HG02884 (cell line): ENCODE data around the gene PRLH.

Source experiments
- ATAC-seq: cut with Tn5 transposase; IDR thresholded peaks from one replicate; pipeline ENCODE4 v1.9.1; 2021; ENCODE audit warnings: mild to moderate bottlenecking, moderate library complexity; ENCODE audit not compliant: unreplicated experiment

PRLH gene

GRCh38 chr2:237563816-237564215 lies 2.6 kb upstream of the PRLH start:
- ATAC-seq = no peak

- no peak for ATAC-seq
Measured at GRCh38 chr2:237564526-237565131, 1.7 kb upstream of the PRLH start.

- no peak for ATAC-seq
Measured at GRCh38 chr2:237565974-237566373, 400 bp upstream of the PRLH start.

GRCh38 chr2:237567276-237568029 lies 1.1 kb downstream of the PRLH start:
- ATAC-seq = no peak

GRCh38 chr2:237568121-237568660 lies 1.8 kb downstream of the PRLH start:
- ATAC-seq = no peak

- ATAC-seq = no peak
Measured at GRCh38 chr2:237569041-237569440, 2.7 kb downstream of the PRLH start.

GRCh38 chr2:237569896-237570295 lies 3.5 kb downstream of the PRLH start:
- no peak for ATAC-seq

GRCh38 chr2:237570776-237571335 lies 4.5 kb downstream of the PRLH start:
- ATAC-seq = no peak

GRCh38 chr2:237571551-237571950 lies 5.2 kb downstream of the PRLH start:
- ATAC-seq = no peak

GRCh38 chr2:237572021-237572741 lies 5.8 kb downstream of the PRLH start:
- no peak for ATAC-seq

GRCh38 chr2:237572742-237573101 lies 6.3 kb downstream of the PRLH start:
- no peak for ATAC-seq

- no peak for ATAC-seq
Measured at GRCh38 chr2:237573721-237574415, 7.5 kb downstream of the PRLH start.

GRCh38 chr2:237574467-237574866 lies 8.1 kb downstream of the PRLH start:
- ATAC-seq = no peak

- ATAC-seq = no peak
Measured at GRCh38 chr2:237574894-237575868, 8.8 kb downstream of the PRLH start.

- no peak for ATAC-seq
Measured at GRCh38 chr2:237575869-237576862, 9.8 kb downstream of the PRLH start.

GRCh38 chr2:237576974-237577373 lies 10.6 kb downstream of the PRLH start:
- no peak for ATAC-seq

- ATAC-seq = no peak
Measured at GRCh38 chr2:237577458-237577857, 11.1 kb downstream of the PRLH start.
